ENCODE results near the gene TDRD10.

TDRD10 gene

GRCh38 chr1:154488922-154489321 lies 13.1 kb upstream of the TDRD10 start:
- TF ChIP-seq CTCF (IDR thresholded peaks at IDR 0.05; ENCODE audit: extremely low read depth, insufficient read depth, missing control alignments), result no peak
- in situ Hi-C loops (cut with MboI; ENCODE audit: low pct_unique_long_range_greater_than_20kb, low sequenced_read_pairs, unreplicated experiment), result loop anchor here (5.0 kb wide), 1 partner anchor 38 kb away; no protein-coding TSS in a partner anchor
- DNase-seq (ENCODE audit: low spot score), result no peak

- DNase-seq (ENCODE audit: low spot score), result no peak
- in situ Hi-C loops (cut with MboI; ENCODE audit: low pct_unique_long_range_greater_than_20kb, low sequenced_read_pairs, unreplicated experiment), result loop anchor here (5.0 kb wide), 1 partner anchor 38 kb away; no protein-coding TSS in a partner anchor
- no peak for TF ChIP-seq CTCF (IDR thresholded peaks at IDR 0.05; ENCODE audit: extremely low read depth, insufficient read depth, missing control alignments)
Measured at GRCh38 chr1:154489695-154490274, 12.2 kb upstream of the TDRD10 start.

GRCh38 chr1:154490317-154490716 lies 11.7 kb upstream of the TDRD10 start:
- DNase-seq (ENCODE audit: low spot score), result no peak
- TF ChIP-seq CTCF (IDR thresholded peaks at IDR 0.05; ENCODE audit: extremely low read depth, insufficient read depth, missing control alignments), result no peak
- in situ Hi-C loops (cut with MboI; ENCODE audit: low pct_unique_long_range_greater_than_20kb, low sequenced_read_pairs, unreplicated experiment), result no loop called here

- DNase-seq (ENCODE audit: low spot score), result no peak
- TF ChIP-seq CTCF (IDR thresholded peaks at IDR 0.05; ENCODE audit: extremely low read depth, insufficient read depth, missing control alignments), result no peak
- in situ Hi-C loops (cut with MboI; ENCODE audit: low pct_unique_long_range_greater_than_20kb, low sequenced_read_pairs, unreplicated experiment), result no loop called here
Measured at GRCh38 chr1:154492115-154492514, 9.9 kb upstream of the TDRD10 start.

- in situ Hi-C loops (cut with MboI; ENCODE audit: low pct_unique_long_range_greater_than_20kb, low sequenced_read_pairs, unreplicated experiment), result no loop called here
- no peak for TF ChIP-seq CTCF (IDR thresholded peaks at IDR 0.05; ENCODE audit: extremely low read depth, insufficient read depth, missing control alignments)
- no peak for DNase-seq (ENCODE audit: low spot score)
Measured at GRCh38 chr1:154493276-154493675, 8.7 kb upstream of the TDRD10 start.

GRCh38 chr1:154495496-154496273 lies 6.3 kb upstream of the TDRD10 start:
- in situ Hi-C loops (cut with MboI; ENCODE audit: low pct_unique_long_range_greater_than_20kb, low sequenced_read_pairs, unreplicated experiment), result no loop called here
- DNase-seq (ENCODE audit: low spot score), result no peak

More at GRCh38 chr1:154495496-154496273, 6.3 kb upstream of the TDRD10 start:
- TF ChIP-seq CTCF (IDR thresholded peaks at IDR 0.05; ENCODE audit: extremely low read depth, insufficient read depth, missing control alignments), result no peak

All from GM13977 (cell line).